HCT116 (cell line): ENCODE results near the gene ICAM2. TPM values are rescaled to one million over a fixed set of nuclear protein-coding genes. Genes with fewer than 3 reads are reported as not detected.

ENCODE experiments used
- ATAC-seq: fragments of 200-7000 bp; cut with Tn5 transposase; 2 replicates; pipeline ENCODE4 v1.9.1; 2020; ENCODE audit warnings: mild to moderate bottlenecking, moderate library complexity
- BruUV-seq: library from RNA; stranded (reverse); fragments of 400-500 nt; replicated peaks from 2 replicates; lab custom pipeline; 2021; lab: Mats Ljungman, UMichigan
- CTCF ChIA-PET: fragments of 300-600 bp; sonication (Branson Sonifier 250); formaldehyde crosslinking; loops from one replicate; lab custom pipeline; 2021; ENCODE audit warnings: antibody characterized with exemption; lab: Charles Lee
- POLR2A ChIA-PET: fragments of 300-600, 350-600 bp; sonication (Branson Sonifier 250); formaldehyde crosslinking; loops from one replicate; lab custom pipeline; 2021; ENCODE audit warnings: antibody characterized with exemption; lab: Charles Lee
- RAD21 ChIA-PET, 2 experiments: fragments of 300-600 bp; sonication (Branson Sonifier 250); formaldehyde crosslinking; loops; one replicate each; lab custom pipeline; 2023; ENCODE audit warnings: low total read pairs in 2 of 2; ENCODE audit not compliant: uncharacterized antibody in 2 of 2, unreplicated experiment in 2 of 2, low non-redundant PET in 1 of 2; lab: Charles Lee
- DNase-seq: peaks from one replicate; pipeline ENCODE4 v3.0.0-alpha.2; 2010; ENCODE audit warnings: low read depth, low spot score
- H2AFZ ChIP-seq: fragments of 200-600 bp; shearing (Covaris generic), sonication (generic); 2 replicates; pipeline ENCODE4 v1.6.1; 2017; ENCODE audit warnings: low read depth, mixed run types, mixed read lengths, antibody characterized with exemption, low read length; ENCODE audit not compliant: poor library complexity, severe bottlenecking
- H3K27ac ChIP-seq: 2 replicates; pipeline ENCODE4 v1.5.1; 2012; ENCODE audit warnings: low read depth, low read length
- H3K27me3 ChIP-seq: fragments of 200-600 bp; sonication (generic); 2 replicates; pipeline ENCODE4 v1.6.1; 2016; ENCODE audit warnings: mixed run types, low read length, mixed read lengths; ENCODE audit not compliant: insufficient read depth
- H3K36me3 ChIP-seq, 2 experiments: fragments of 200-500 bp in 1 of 2; fragments of 200-600 bp in 1 of 2; sonication (Bioruptor generic) in 1 of 2; sonication (generic) in 1 of 2; 2 replicates each; pipeline versions ENCODE4 v1.5.1 to v1.6.1; 2014 to 2016; ENCODE audit warnings: low read length in 2 of 2, inconsistent platforms in 1 of 2, mixed read lengths in 1 of 2, mixed run types in 1 of 2; ENCODE audit not compliant: insufficient read depth in 2 of 2, control insufficient read depth in 1 of 2
- H3K4me1 ChIP-seq, 2 experiments: fragments of 200-600 bp in 1 of 2; sonication (generic) in 1 of 2; 2 replicates each; pipeline versions ENCODE4 v1.5.1 to v1.6.1; 2012 to 2017; ENCODE audit warnings: low read length in 2 of 2, inconsistent platforms in 1 of 2, mild to moderate bottlenecking in 1 of 2, mixed read lengths in 1 of 2, mixed run types in 1 of 2, moderate library complexity in 1 of 2; ENCODE audit not compliant: insufficient read depth in 2 of 2, control insufficient read depth in 1 of 2
- H3K4me2 ChIP-seq: fragments of 200-600 bp; sonication (generic); 2 replicates; pipeline ENCODE4 v1.6.1; 2017; ENCODE audit warnings: mixed run types, low read length, mixed read lengths
- H3K4me3 ChIP-seq, 2 experiments: fragments of 200-600 bp in 1 of 2; sonication (generic) in 1 of 2; replicated peaks in 1 of 2; 2 replicates each; pipeline ENCODE4 v1.5.1; 2011 to 2016; ENCODE audit warnings: low read length in 2 of 2, control low read depth in 1 of 2, low read depth in 1 of 2, mild to moderate bottlenecking in 1 of 2, mixed read lengths in 1 of 2, mixed run types in 1 of 2
- H3K79me2 ChIP-seq: fragments of 200-600 bp; sonication (generic); 2 replicates; pipeline ENCODE4 v1.6.1; 2017; ENCODE audit warnings: mild to moderate bottlenecking, mixed run types, low read length, moderate library complexity, mixed read lengths; ENCODE audit not compliant: insufficient read depth
- H3K9ac ChIP-seq: fragments of 200-600 bp; sonication (generic); 2 replicates; pipeline ENCODE4 v1.6.1; 2016; ENCODE audit warnings: low read length, mixed read lengths
- H3K9me2 ChIP-seq: fragments of 200-600 bp; sonication (generic), shearing (Covaris generic); 2 replicates; pipeline ENCODE4 v1.6.1; 2017; ENCODE audit warnings: mixed run types, mild to moderate bottlenecking, moderate library complexity; ENCODE audit not compliant: insufficient read depth
- H3K9me3 ChIP-seq, 2 experiments: fragments of 200-500 bp in 1 of 2; fragments of 200-600 bp in 1 of 2; sonication (Bioruptor generic) in 1 of 2; sonication (generic) in 1 of 2; 2 replicates each; pipeline ENCODE4 v1.6.1; 2014 to 2017; ENCODE audit warnings: low read length in 2 of 2, mixed read lengths in 2 of 2, inconsistent platforms in 1 of 2, low read depth in 1 of 2, mild to moderate bottlenecking in 1 of 2, mixed run types in 1 of 2, moderate library complexity in 1 of 2; ENCODE audit not compliant: control insufficient read depth in 1 of 2, insufficient read depth in 1 of 2
- H4K20me1 ChIP-seq: fragments of 200-600 bp; sonication (generic), shearing (Covaris generic); 2 replicates; pipeline ENCODE4 v1.6.1; 2017; ENCODE audit warnings: mixed run types, mild to moderate bottlenecking, moderate library complexity; ENCODE audit not compliant: insufficient read depth
- ELF1 ChIP-seq: IDR thresholded peaks from 2 replicates; pipeline ENCODE4 v1.6.1; 2012; ENCODE audit warnings: low read depth, borderline replicate concordance
- FOSL1 ChIP-seq: IDR thresholded peaks from 2 replicates; pipeline ENCODE4 v1.6.1; 2012; ENCODE audit warnings: low read depth
- POLR2AphosphoS5 ChIP-seq: IDR thresholded peaks from 2 replicates; pipeline ENCODE4 v1.6.1; 2011; ENCODE audit warnings: mild to moderate bottlenecking, low read depth, low read length, moderate library complexity
- SIN3A ChIP-seq: IDR thresholded peaks from 2 replicates; pipeline ENCODE4 v1.6.1; 2012; ENCODE audit warnings: low read depth
- SP1 ChIP-seq: IDR thresholded peaks from 2 replicates; pipeline ENCODE4 v1.6.1; 2012; ENCODE audit warnings: low read depth
- YY1 ChIP-seq: IDR thresholded peaks from 2 replicates; pipeline ENCODE4 v1.6.1; 2011; ENCODE audit warnings: low read length, low read depth, moderate library complexity, mild to moderate bottlenecking; ENCODE audit not compliant: insufficient replicate concordance; ENCODE audit errors: extremely low read depth
- ZFX ChIP-seq: fragments of 450-650 bp; IDR thresholded peaks from 2 replicates; pipeline ENCODE4 v1.6.1; 2017
- ZNF274 ChIP-seq: fragments of 200-500 bp; sonication (Bioruptor generic); IDR thresholded peaks from 2 replicates; pipeline ENCODE4 v1.6.1; 2014; ENCODE audit warnings: mild to moderate bottlenecking, low read depth, low read length, inconsistent platforms
- intact Hi-C: fragments of 100-400 bp; cut with micrococcal nuclease; formaldehyde crosslinking; loops from 2 replicates; pipeline ENCODE4 v1.10.0; 2022
- total RNA-seq: library from RNA; stranded (reverse); gene quantifications from one replicate; pipeline ENCODE4 v1.2.1, GENCODE V29; 2021; ENCODE audit not compliant: unreplicated experiment
- TF ChIP-seq, protein P1 (sequence below), 3 experiments: fragments of 200-600 bp in 1 of 3; sonication (generic) in 1 of 3; IDR thresholded peaks in 2 of 3; conservative IDR thresholded peaks in 1 of 3; 2 replicates each; pipeline ENCODE4 v1.5.1; 2012 to 2017; ENCODE audit warnings: low read depth in 2 of 3, low read length in 2 of 3, antibody characterized with exemption in 1 of 3, borderline replicate concordance in 1 of 3, control low read depth in 1 of 3, mild to moderate bottlenecking in 1 of 3, mixed read lengths in 1 of 3, mixed run types in 1 of 3, moderate library complexity in 1 of 3; ENCODE audit not compliant: insufficient read depth in 1 of 3

Gene ICAM2
- total RNA-seq, 1 experiment from 2014 or later: 0.61 TPM

DNA sequence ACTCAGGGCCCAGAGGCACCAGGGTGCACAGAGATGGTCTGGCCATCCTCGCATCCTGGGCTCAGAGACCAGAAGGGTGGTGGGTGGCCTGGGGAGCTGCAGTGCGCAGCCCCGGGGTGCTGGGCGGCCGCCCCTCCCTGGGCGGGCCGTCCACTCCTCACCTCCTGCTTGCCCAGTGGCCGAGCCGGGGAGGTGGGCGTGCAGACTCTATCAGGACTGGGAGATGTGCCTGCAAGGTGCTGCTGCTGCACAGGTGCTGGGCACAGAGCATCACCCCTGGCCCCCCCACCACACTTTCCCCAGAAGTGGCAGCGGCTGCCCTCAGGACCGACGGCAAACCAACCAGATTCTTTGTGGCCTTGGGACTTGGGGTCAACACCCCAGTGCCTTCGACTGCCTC is 47.6 kb downstream of the ICAM2 start, which contains the start of gene SCN4A (continued):
- no peak for TF ChIP-seq ZFX
- no peak for TF ChIP-seq FOSL1
- TF ChIP-seq ZNF274: no peak
- TF ChIP-seq POLR2AphosphoS5: no peak
- TF ChIP-seq ELF1: no peak

DNA sequence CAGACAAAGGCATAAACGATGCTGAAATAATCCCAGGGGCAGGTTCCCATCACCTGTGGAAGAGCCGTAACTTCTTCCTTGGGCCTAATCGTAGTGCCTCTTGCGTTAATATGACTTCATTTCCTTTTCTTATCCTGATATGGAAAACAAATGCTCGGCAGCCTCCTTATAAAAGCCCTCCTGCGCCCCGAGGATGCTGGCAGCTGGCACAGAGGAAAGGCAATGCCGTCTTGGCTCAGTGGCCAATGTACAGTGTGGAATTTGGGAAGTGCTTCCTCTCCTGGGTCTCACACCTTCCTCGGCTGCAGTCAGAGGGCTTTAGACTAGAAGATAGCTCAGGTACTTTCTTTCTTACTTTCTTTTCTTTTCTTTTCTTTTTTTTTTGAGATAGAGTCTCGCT is 51.2 kb downstream of the ICAM2 start:
- Histone ChIP-seq H3K4me2 (no peak overlapping the region), H2AFZ (no peak overlapping the region), H3K36me3 (no peaks in the 10 kb centered on the region), H3K9me3 (no peaks in the 10 kb centered on the region), H3K9ac (no peak overlapping the region), H3K27ac (no peak overlapping the region), H3K27me3 (no peaks in the 10 kb centered on the region), H4K20me1 (no peaks in the 10 kb centered on the region), H3K9me2 (no peaks in the 10 kb centered on the region), H3K4me1 (peaks cover 11 to 23% of the 10 kb centered on the region in 2 experiments), H3K79me2 (no peaks in the 10 kb centered on the region), H3K4me3 (no peak overlapping the region)
- ATAC-seq (no peak), DNase-seq (no peak)
- intact Hi-C loops: no loop called here
- no peak for TF ChIP-seq SP1
- TF ChIP-seq, protein P1, sequence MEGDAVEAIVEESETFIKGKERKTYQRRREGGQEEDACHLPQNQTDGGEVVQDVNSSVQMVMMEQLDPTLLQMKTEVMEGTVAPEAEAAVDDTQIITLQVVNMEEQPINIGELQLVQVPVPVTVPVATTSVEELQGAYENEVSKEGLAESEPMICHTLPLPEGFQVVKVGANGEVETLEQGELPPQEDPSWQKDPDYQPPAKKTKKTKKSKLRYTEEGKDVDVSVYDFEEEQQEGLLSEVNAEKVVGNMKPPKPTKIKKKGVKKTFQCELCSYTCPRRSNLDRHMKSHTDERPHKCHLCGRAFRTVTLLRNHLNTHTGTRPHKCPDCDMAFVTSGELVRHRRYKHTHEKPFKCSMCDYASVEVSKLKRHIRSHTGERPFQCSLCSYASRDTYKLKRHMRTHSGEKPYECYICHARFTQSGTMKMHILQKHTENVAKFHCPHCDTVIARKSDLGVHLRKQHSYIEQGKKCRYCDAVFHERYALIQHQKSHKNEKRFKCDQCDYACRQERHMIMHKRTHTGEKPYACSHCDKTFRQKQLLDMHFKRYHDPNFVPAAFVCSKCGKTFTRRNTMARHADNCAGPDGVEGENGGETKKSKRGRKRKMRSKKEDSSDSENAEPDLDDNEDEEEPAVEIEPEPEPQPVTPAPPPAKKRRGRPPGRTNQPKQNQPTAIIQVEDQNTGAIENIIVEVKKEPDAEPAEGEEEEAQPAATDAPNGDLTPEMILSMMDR (IDR thresholded peaks at IDR 0.05 in 2 of 3, conservative IDR thresholded peaks at IDR 0.05 in 1 of 3; ENCODE audit: borderline replicate concordance in 1 of 3, insufficient read depth in 1 of 3, low read depth in 2 of 3, low read length in 2 of 3): no peak
- TF ChIP-seq SIN3A: no peak
- no peak for TF ChIP-seq FOSL1
- no peak for TF ChIP-seq YY1
- TF ChIP-seq ZFX: no peak
- BruUV-seq: no TSS peak
- ChIA-PET CTCF (interaction anchor here (1.6 kb wide), 1 partner anchor 22 kb away, joined by 7 read pairs; no protein-coding TSS in a partner anchor), POLR2A (no interaction called here), RAD21 (no interaction called here)
